GM23248 (cell line): ENCODE data around the gene DENND1A.

Source experiments
- EZH2 ChIP-seq: fragments of 200-600 bp; sonication (generic); IDR thresholded peaks from 2 replicates; pipeline ENCODE4 v1.6.1; 2018; ENCODE audit warnings: antibody characterized with exemption, mild to moderate bottlenecking; ENCODE audit not compliant: insufficient read depth, poor library complexity, severe bottlenecking
- EZH2phosphoT487 ChIP-seq: fragments of 200-600 bp; sonication (generic); IDR thresholded peaks from 2 replicates; pipeline ENCODE4 v1.6.1; 2018; ENCODE audit warnings: antibody characterized with exemption, moderate library complexity, mild to moderate bottlenecking, low read depth; ENCODE audit not compliant: insufficient read depth

DNA sequence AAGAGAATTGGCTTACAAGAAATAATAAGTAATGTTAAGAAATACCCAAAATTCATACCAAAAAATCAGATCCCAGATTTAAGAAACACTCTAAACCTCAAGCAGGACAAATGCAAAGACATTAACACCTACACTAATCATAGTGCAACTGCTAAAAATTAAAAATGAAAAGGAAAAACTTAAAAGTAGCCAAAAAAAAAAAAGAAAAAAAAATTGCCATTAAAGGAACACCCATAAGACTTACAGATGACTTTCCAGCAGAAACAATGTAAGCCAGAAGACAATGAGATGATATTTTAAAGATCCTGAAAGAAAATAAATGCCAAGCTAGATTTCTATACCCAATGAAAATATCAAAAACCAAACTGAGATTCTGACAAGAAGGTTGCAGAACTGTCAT is 101.5 kb downstream of the DENND1A start:
- TF ChIP-seq EZH2 (no peak), EZH2phosphoT487 (no peak)
